ENCODE measurements around the gene ZFP3.
"Not testable (repeated sequence)": the region's sequence is repeated elsewhere in the genome, so short reads cannot be mapped to it uniquely, and the experiment has no call there.

The ZFP3 gene

GRCh38 chr17:5110816-5111215 lies 32.5 kb downstream of the ZFP3 start:
- DNase-seq (ENCODE audit: low read depth): peak; percentile 7
- peak overlapping the region; percentile 73 for H3K4me3 ChIP-seq (ENCODE audit: low read depth, low read length)
- no peak for TF ChIP-seq CTCF (conservative IDR thresholded peaks at IDR 0.05; ENCODE audit: low read depth, low read length)

- DNase-seq (ENCODE audit: low read depth): peak; percentile 93
- H3K4me3 ChIP-seq (ENCODE audit: low read depth, low read length): peak within 1 kb of the TSS; percentile 73
- TF ChIP-seq CTCF (conservative IDR thresholded peaks at IDR 0.05; ENCODE audit: low read depth, low read length): no peak
Measured at GRCh38 chr17:5111402-5112204, 33.3 kb downstream of the ZFP3 start, which contains the start of gene ZNF232. Gene ZNF232 (minus strand): TSS chr17:5111878. CDS start chr17:5111822, 56 bp downstream.

GRCh38 chr17:5115673-5116651 lies 37.7 kb downstream of the ZFP3 start, which contains the start of gene USP6:
Gene USP6 (plus strand): TSS chr17:5116032. CDS start chr17:5130368, 14,336 bp downstream.
- no peak for TF ChIP-seq CTCF (conservative IDR thresholded peaks at IDR 0.05; ENCODE audit: low read depth, low read length)
- no peak within 1 kb of the TSS for H3K4me3 ChIP-seq (ENCODE audit: low read depth, low read length)
- no peak for DNase-seq (ENCODE audit: low read depth)

DNA sequence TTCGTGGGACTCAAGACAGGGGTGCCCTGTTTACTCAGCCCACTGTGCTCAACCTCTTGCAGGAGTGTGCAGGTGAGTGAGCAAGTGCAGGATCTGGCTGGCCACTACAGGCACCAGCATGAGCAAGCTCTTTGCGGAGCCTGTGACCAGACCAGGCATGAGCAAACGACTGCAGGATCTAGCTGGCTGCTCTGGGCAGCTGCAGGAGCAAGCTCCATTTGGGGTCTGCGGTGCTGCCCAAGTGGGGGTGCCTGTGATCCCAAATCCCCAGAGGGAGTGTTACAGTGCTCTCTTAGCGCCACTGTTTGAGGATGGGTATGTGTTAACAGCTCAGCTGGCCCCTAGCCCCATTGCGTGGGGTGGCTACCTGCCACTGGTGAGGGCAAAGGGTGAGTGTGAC lies 40.0 kb downstream of the ZFP3 start:
- H3K4me3 ChIP-seq (ENCODE audit: low read depth, low read length): no peak overlapping the region
- no peak for TF ChIP-seq CTCF (conservative IDR thresholded peaks at IDR 0.05; ENCODE audit: low read depth, low read length)
- no peak for DNase-seq (ENCODE audit: low read depth)

GRCh38 chr17:5120036-5120435 lies 41.8 kb downstream of the ZFP3 start:
- H3K4me3 ChIP-seq (ENCODE audit: low read depth, low read length): no peak overlapping the region
- TF ChIP-seq CTCF (conservative IDR thresholded peaks at IDR 0.05; ENCODE audit: low read depth, low read length): no peak
- DNase-seq (ENCODE audit: low read depth): no peak

GRCh38 chr17:5120436-5121185 lies 42.3 kb downstream of the ZFP3 start:
- not testable (repeated sequence) for DNase-seq (ENCODE audit: low read depth); H3K4me3 ChIP-seq (ENCODE audit: low read depth, low read length)

Data from choroid plexus epithelial cell (primary cell).